Measurements from ENCODE around the gene CAV2.

- TF ChIP-seq EZH2phosphoT487 (conservative IDR thresholded peaks at IDR 0.05; ENCODE audit: low read length) (no peak), CTCF (IDR thresholded peaks at IDR 0.05; ENCODE audit: insufficient read depth, low read length, poor library complexity, severe bottlenecking) (no peak)
These were observed 2.1 kb downstream of the CAV2 start for GRCh38 chr7:116501425-116502167.

All from SU-DHL-6 (cell line).